A172 (cell line): ENCODE measurements around the gene MOB3C. TPM values are rescaled to one million over a fixed set of nuclear protein-coding genes. Genes with fewer than 3 reads are reported as not detected.

Experiments
- DNase-seq: peaks from one replicate; pipeline ENCODE4 v3.0.0-alpha.2; 2015; ENCODE audit warnings: low spot score
- total RNA-seq: library from RNA; depleted of rRNA; stranded (reverse); fragments of >200 nt; shearing (Covaris generic); gene quantifications from 2 replicates; pipeline ENCODE4 v1.2.3, GENCODE V29; 2014

The MOB3C gene
- total RNA-seq, 1 experiment from 2014 or later, result 7.9 TPM

- DNase-seq, result no peak
Measured at GRCh38 chr1:46606255-46606965, 10.2 kb downstream of the MOB3C start.

GRCh38 chr1:46605232-46605631 is 11.4 kb downstream of the MOB3C start:
- no peak for DNase-seq

GRCh38 chr1:46603858-46604549 is 12.6 kb downstream of the MOB3C start, which contains the start of gene MKNK1:
Gene MKNK1, minus strand, starts transcription at chr1:46604268. Its CDS starts 20,941 bp downstream, at chr1:46583327.
- DNase-seq, result peak; percentile 91

GRCh38 chr1:46603481-46603857 is 13.1 kb downstream of the MOB3C start:
- no peak for DNase-seq

GRCh38 chr1:46601257-46602007 is 15.2 kb downstream of the MOB3C start:
- DNase-seq, result no peak

- DNase-seq, result no peak
Measured at GRCh38 chr1:46599059-46599970, 17.3 kb downstream of the MOB3C start.

GRCh38 chr1:46596846-46597245 is 19.8 kb downstream of the MOB3C start:
- DNase-seq, result no peak

- DNase-seq, result no peak
Measured at GRCh38 chr1:46596036-46596435, 20.6 kb downstream of the MOB3C start.

- no peak for DNase-seq
Measured at GRCh38 chr1:46595127-46595526, 21.5 kb downstream of the MOB3C start.

GRCh38 chr1:46594063-46594462 is 22.5 kb downstream of the MOB3C start:
- no peak for DNase-seq

GRCh38 chr1:46592823-46593222 is 23.8 kb downstream of the MOB3C start:
- no peak for DNase-seq

- no peak for DNase-seq
Measured at GRCh38 chr1:46589529-46589928, 27.1 kb downstream of the MOB3C start.

- no peak for DNase-seq
Measured at GRCh38 chr1:46587069-46587468, 29.5 kb downstream of the MOB3C start.

GRCh38 chr1:46585312-46585938 is 31.2 kb downstream of the MOB3C start:
- DNase-seq, result no peak

GRCh38 chr1:46583494-46583893 is 33.1 kb downstream of the MOB3C start:
- DNase-seq, result no peak

GRCh38 chr1:46582972-46583371 is 33.6 kb downstream of the MOB3C start:
- no peak for DNase-seq

GRCh38 chr1:46581681-46582455 is 34.7 kb downstream of the MOB3C start:
- no peak for DNase-seq

- peak; percentile 5 for DNase-seq
Measured at GRCh38 chr1:46580140-46580903, 36.3 kb downstream of the MOB3C start.

- no peak for DNase-seq
Measured at GRCh38 chr1:46577671-46578070, 38.9 kb downstream of the MOB3C start.

- DNase-seq, result no peak
Measured at GRCh38 chr1:46576596-46576995, 40.0 kb downstream of the MOB3C start.
